Measurements from ENCODE around the gene SLC22A5. TPM values are rescaled to one million over a fixed set of nuclear protein-coding genes. Genes with fewer than 3 reads are reported as not detected.

SLC22A5 gene
- polyA plus RNA-seq, 3 donors from 2014 or later: 1.1 to 1.5 (median 1.5) TPM

GRCh38 chr5:132353486-132353995 is 16.0 kb upstream of the SLC22A5 start:
- H3K4me3 Mint-ChIP-seq: no peak overlapping the region
- peaks cover 0 to 23% (median 8%) of the 10 kb centered on the region in 3 donors for H3K36me3 Mint-ChIP-seq
- no peaks in the 10 kb centered on the region for H3K9me3 Mint-ChIP-seq
- H3K4me1 Mint-ChIP-seq: no peaks in the 10 kb centered on the region
- H3K27ac Mint-ChIP-seq: no peak overlapping the region
- no peak for DNase-seq
- peaks cover 0 to 3% (median 2%) of the 10 kb centered on the region in 3 donors for H3K27me3 Mint-ChIP-seq (ENCODE audit: low read depth in 3 of 3)

- no peak overlapping the region for H3K27ac Mint-ChIP-seq
- DNase-seq: no peak
- no peaks in the 10 kb centered on the region for H3K4me1 Mint-ChIP-seq
- H3K36me3 Mint-ChIP-seq: peaks cover 0 to 23% (median 8%) of the 10 kb centered on the region in 3 donors
- H3K27me3 Mint-ChIP-seq (ENCODE audit: low read depth in 3 of 3): peaks cover 0 to 3% (median 2%) of the 10 kb centered on the region in 3 donors
- H3K4me3 Mint-ChIP-seq: no peak overlapping the region
- no peaks in the 10 kb centered on the region for H3K9me3 Mint-ChIP-seq
These were observed 14.9 kb upstream of the SLC22A5 start for GRCh38 chr5:132354381-132355139.

- no peak for DNase-seq
- Mint-ChIP-seq H3K9me3 (no peaks in the 10 kb centered on the region), H3K4me3 (no peak overlapping the region), H3K4me1 (no peaks in the 10 kb centered on the region), H3K36me3 (peaks cover 0 to 16% (median 8%) of the 10 kb centered on the region in 3 donors), H3K27me3 (ENCODE audit: low read depth in 3 of 3) (peaks cover 0 to 2% (median 0%) of the 10 kb centered on the region in 3 donors), H3K27ac (no peak overlapping the region)
These were observed 14.3 kb upstream of the SLC22A5 start for GRCh38 chr5:132355140-132355765.

DNA sequence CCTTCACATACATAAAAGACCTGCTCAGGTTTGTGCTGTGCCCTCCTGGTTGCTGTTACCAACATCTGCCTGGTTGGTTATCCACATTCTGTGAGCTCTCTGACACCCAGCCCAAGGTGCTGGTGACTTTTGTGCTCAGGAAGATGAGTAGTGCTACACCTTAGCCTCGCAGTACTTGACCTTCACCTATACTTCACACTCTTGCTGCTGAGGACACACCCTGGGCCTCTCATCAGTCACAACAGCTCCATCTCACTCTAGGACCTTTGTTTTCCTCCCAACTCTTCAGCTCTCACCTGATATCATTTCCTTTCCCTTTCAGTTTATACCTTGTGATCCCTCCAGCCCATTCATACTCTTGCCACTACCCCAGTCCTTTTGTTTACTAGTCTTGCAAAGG is 10.7 kb upstream of the SLC22A5 start:
- no peaks in the 10 kb centered on the region for H3K27me3 Mint-ChIP-seq (ENCODE audit: low read depth in 3 of 3)
- no peak overlapping the region for H3K4me3 Mint-ChIP-seq
- H3K27ac Mint-ChIP-seq: no peak overlapping the region
- H3K36me3 Mint-ChIP-seq: peaks cover 0 to 14% (median 0%) of the 10 kb centered on the region in 3 donors
- H3K9me3 Mint-ChIP-seq: no peaks in the 10 kb centered on the region
- no peak for DNase-seq
- H3K4me1 Mint-ChIP-seq: no peaks in the 10 kb centered on the region

DNA sequence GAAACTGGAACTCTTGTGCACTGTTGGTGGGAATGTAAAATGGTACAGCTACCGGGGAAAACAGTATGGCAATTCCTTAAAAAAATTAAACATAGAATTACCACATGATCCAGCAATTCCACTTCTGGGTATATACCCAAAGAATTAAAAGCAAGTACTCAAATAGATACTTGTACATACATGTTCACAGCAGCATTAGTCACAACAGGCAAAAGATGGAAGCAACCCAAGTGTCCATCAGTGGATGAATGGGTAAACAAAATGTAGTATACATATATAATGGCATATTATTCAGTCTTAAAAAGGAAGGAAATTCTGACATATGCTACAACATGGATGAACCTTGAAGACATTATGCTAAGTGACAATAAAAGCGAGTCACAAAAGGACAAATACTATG is 7.4 kb upstream of the SLC22A5 start:
- Mint-ChIP-seq H3K4me3 (no peak overlapping the region), H3K27ac (peak overlapping the region in 1 of 6 donors; percentile 22), H3K4me1 (no peaks in the 10 kb centered on the region), H3K9me3 (no peaks in the 10 kb centered on the region), H3K27me3 (ENCODE audit: low read depth in 3 of 3) (no peaks in the 10 kb centered on the region), H3K36me3 (peaks cover 0 to 13% (median 0%) of the 10 kb centered on the region in 3 donors)
- DNase-seq: no peak

GRCh38 chr5:132363431-132364112 is 5.9 kb upstream of the SLC22A5 start:
- Mint-ChIP-seq H3K4me3 (no peak overlapping the region), H3K4me1 (no peaks in the 10 kb centered on the region), H3K27me3 (ENCODE audit: low read depth in 3 of 3) (no peaks in the 10 kb centered on the region), H3K9me3 (no peaks in the 10 kb centered on the region), H3K36me3 (peaks cover 0 to 13% (median 0%) of the 10 kb centered on the region in 3 donors), H3K27ac (no peak overlapping the region)
- no peak for DNase-seq

DNA sequence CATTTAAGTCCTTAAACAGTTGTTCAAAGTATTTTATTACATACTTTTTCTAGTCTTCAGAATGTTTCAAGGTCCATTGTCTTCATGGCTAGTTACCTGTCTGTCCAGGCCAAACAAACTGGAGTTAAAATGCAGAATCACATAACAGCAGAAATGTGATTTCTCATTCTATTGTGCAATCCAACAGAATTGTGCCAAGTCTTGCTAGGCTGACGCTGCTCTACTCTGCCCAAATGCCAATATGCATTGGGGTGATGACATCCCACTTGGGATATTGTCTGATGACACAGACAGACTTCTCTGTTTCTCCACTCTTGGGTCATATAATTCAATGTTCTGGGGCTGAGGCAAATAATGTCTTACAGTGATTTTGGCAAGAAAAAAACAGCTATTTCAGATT is 5.2 kb upstream of the SLC22A5 start:
- Mint-ChIP-seq H3K4me1 (peaks cover 4 to 6% of the 10 kb centered on the region in 2 donors), H3K27me3 (ENCODE audit: low read depth in 3 of 3) (no peaks in the 10 kb centered on the region), H3K4me3 (no peak overlapping the region), H3K36me3 (peaks cover 0 to 13% (median 0%) of the 10 kb centered on the region in 3 donors), H3K9me3 (no peaks in the 10 kb centered on the region), H3K27ac (no peak overlapping the region)
- DNase-seq: no peak

DNA sequence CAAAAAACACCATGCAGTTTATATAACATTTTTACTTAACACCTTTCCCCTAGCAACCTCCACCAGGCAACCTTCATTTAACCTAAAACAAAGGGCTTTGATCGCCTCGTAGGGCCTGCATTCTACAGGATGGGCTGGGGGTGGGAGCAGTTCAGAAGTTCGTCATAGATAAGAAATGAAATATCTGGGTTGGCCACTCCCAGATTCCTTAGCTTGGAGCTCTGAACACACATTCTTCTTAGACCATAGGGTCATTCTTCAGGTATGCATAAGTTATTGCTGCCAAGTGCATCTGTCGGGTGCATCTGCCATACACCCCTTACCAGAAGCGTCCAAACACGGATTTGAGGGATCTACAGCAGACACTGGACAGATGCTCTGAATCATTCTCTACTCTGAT is 4.3 kb upstream of the SLC22A5 start:
- DNase-seq: no peak
- Mint-ChIP-seq H3K36me3 (peaks cover 0 to 13% (median 0%) of the 10 kb centered on the region in 3 donors), H3K9me3 (no peaks in the 10 kb centered on the region), H3K4me3 (no peak overlapping the region), H3K27me3 (ENCODE audit: low read depth in 3 of 3) (no peaks in the 10 kb centered on the region), H3K4me1 (peaks cover 5 to 8% of the 10 kb centered on the region in 2 donors), H3K27ac (no peak overlapping the region)

GRCh38 chr5:132368186-132368585 is 1.3 kb upstream of the SLC22A5 start:
- Mint-ChIP-seq H3K4me3 (no peak overlapping the region), H3K27me3 (ENCODE audit: low read depth in 3 of 3) (no peaks in the 10 kb centered on the region), H3K27ac (no peak overlapping the region), H3K9me3 (no peaks in the 10 kb centered on the region), H3K36me3 (peaks cover 0 to 7% (median 0%) of the 10 kb centered on the region in 3 donors), H3K4me1 (peaks cover 16 to 22% of the 10 kb centered on the region in 2 donors)
- DNase-seq: no peak

DNA sequence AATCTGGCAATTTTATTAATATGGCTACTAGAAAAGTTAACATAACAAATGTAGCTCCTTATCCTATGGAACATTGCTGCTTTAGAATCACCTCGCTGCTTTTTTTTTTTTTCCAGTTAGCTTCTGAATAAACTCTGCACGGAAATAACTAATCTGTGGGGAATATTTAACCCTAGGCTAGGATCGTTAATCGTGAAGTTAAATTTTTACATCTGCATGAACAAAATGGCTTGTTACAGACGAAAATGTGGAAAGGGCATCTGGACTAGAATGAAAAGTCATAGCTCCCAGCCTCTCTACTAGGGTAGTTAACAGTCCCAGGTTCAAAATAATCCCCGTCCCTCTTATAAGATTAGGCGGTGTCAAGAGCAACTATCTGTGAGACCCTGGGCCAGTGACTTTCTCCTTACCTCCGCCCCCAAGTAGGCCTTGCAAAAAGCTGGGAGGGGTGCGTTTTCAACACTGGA is 470 bp upstream of the SLC22A5 start:
- Mint-ChIP-seq H3K27ac (peak overlapping the region in 4 of 6 donors; percentile 6 to 67 (median 26)), H3K9me3 (no peaks in the 10 kb centered on the region), H3K27me3 (ENCODE audit: low read depth in 3 of 3) (no peaks in the 10 kb centered on the region), H3K4me1 (peaks cover 16 to 22% of the 10 kb centered on the region in 2 donors), H3K4me3 (peak overlapping the region; percentile 57 to 86 (median 82)), H3K36me3 (peaks cover 0 to 3% (median 0%) of the 10 kb centered on the region in 3 donors)
- DNase-seq: no peak

- Mint-ChIP-seq H3K9me3 (no peaks in the 10 kb centered on the region), H3K27ac (peak overlapping the region in 4 of 6 donors; percentile 33 to 88 (median 53)), H3K4me1 (peaks cover 16 to 22% of the 10 kb centered on the region in 2 donors), H3K4me3 (peak overlapping the region; percentile 66 to 86 (median 82)), H3K36me3 (no peaks in the 10 kb centered on the region), H3K27me3 (ENCODE audit: low read depth in 3 of 3) (no peaks in the 10 kb centered on the region)
- no peak for DNase-seq
These were observed 866 bp downstream of the SLC22A5 start for GRCh38 chr5:132370181-132370970.

GRCh38 chr5:132370971-132371602 is 1.6 kb downstream of the SLC22A5 start:
- Mint-ChIP-seq H3K36me3 (no peaks in the 10 kb centered on the region), H3K9me3 (no peaks in the 10 kb centered on the region), H3K27me3 (ENCODE audit: low read depth in 3 of 3) (no peaks in the 10 kb centered on the region), H3K4me3 (peak overlapping the region; percentile 66 to 86 (median 82)), H3K27ac (peak overlapping the region in 5 of 6 donors; percentile 33 to 88 (median 62)), H3K4me1 (peaks cover 16 to 22% of the 10 kb centered on the region in 2 donors)
- DNase-seq: no peak

DNA sequence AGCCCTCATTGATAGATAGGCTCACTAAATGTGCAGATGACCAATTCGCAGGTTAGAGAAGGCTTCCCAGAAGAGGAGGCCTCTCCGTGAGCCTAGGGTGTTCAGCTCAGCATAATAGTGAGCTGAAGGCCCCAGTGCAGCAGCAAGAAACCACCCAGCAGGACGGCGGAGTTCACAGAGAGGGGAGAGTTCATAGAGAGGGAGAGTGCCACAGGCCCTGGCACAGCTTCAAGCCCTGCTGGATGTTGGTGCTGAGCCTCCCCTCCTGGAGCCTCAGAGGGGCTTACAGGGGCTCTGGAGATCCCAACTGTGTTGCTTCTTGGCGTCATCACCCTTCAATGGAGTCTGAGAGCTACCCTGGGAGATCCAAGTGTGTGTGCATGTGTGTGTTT is 2.1 kb downstream of the SLC22A5 start:
- Mint-ChIP-seq H3K27ac (peak overlapping the region in 1 of 6 donors; percentile 62), H3K9me3 (no peaks in the 10 kb centered on the region), H3K27me3 (ENCODE audit: low read depth in 3 of 3) (no peaks in the 10 kb centered on the region), H3K4me3 (peak overlapping the region in 4 of 5 donors; percentile 66 to 86 (median 82)), H3K36me3 (no peaks in the 10 kb centered on the region), H3K4me1 (peaks cover 16 to 22% of the 10 kb centered on the region in 2 donors)
- DNase-seq: no peak

Data from immature natural killer cell (primary cell).